ENCODE measurements around the gene SH3D19.

The SH3D19 gene

GRCh38 chr4:151110236-151110635, 215.2 kb downstream of the SH3D19 start:
- H3K4me3 ChIP-seq (ENCODE audit: low read depth, low read length), result no peak overlapping the region
- DNase-seq, result no peak
- no peaks in the 10 kb centered on the region for H3K27me3 ChIP-seq (replicated peaks)
- TF ChIP-seq, protein P1, sequence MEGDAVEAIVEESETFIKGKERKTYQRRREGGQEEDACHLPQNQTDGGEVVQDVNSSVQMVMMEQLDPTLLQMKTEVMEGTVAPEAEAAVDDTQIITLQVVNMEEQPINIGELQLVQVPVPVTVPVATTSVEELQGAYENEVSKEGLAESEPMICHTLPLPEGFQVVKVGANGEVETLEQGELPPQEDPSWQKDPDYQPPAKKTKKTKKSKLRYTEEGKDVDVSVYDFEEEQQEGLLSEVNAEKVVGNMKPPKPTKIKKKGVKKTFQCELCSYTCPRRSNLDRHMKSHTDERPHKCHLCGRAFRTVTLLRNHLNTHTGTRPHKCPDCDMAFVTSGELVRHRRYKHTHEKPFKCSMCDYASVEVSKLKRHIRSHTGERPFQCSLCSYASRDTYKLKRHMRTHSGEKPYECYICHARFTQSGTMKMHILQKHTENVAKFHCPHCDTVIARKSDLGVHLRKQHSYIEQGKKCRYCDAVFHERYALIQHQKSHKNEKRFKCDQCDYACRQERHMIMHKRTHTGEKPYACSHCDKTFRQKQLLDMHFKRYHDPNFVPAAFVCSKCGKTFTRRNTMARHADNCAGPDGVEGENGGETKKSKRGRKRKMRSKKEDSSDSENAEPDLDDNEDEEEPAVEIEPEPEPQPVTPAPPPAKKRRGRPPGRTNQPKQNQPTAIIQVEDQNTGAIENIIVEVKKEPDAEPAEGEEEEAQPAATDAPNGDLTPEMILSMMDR (IDR thresholded peaks at IDR 0.05; ENCODE audit: low read depth, low read length, missing control alignments), result no peak
- H3K36me3 ChIP-seq (replicated peaks), result peaks cover 29% of the 10 kb centered on the region
- in situ Hi-C loops (cut with HindIII; ENCODE audit: low pct_ligation_motif_present, low sequenced_read_pairs), result no loop called here
- no peak overlapping the region for H3K27ac ChIP-seq

DNA sequence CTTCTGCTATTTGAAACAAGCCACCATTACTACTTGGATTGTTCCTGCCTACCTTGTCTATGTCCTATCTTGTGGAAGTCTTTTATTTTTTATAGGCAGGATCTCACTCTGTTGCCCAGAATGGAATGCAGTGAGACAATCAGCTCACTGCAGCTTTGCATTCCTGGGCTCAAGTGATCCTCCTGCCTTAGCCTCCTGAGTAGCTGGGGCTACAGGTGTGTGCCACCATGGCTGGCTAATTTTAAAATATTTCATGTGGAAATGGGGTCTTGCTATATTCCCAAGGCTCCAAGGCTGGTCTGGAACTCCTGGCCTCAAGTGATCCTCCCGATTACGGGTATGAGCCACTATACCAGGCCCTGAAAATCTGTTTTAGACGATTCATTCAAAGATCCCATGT, 218.3 kb downstream of the SH3D19 start:
- Histone ChIP-seq H3K27ac (no peak overlapping the region), H3K27me3 (replicated peaks) (no peaks in the 10 kb centered on the region), H3K4me3 (ENCODE audit: low read depth, low read length) (no peak overlapping the region), H3K36me3 (replicated peaks) (peaks cover 58% of the 10 kb centered on the region)
- in situ Hi-C loops (cut with HindIII; ENCODE audit: low pct_ligation_motif_present, low sequenced_read_pairs), result no loop called here
- TF ChIP-seq, protein P1 (IDR thresholded peaks at IDR 0.05; ENCODE audit: low read depth, low read length, missing control alignments), result no peak
- no peak for DNase-seq

GRCh38 chr4:151105454-151106032, 219.9 kb downstream of the SH3D19 start:
- H3K36me3 ChIP-seq (replicated peaks), result peaks cover 69% of the 10 kb centered on the region

DNA sequence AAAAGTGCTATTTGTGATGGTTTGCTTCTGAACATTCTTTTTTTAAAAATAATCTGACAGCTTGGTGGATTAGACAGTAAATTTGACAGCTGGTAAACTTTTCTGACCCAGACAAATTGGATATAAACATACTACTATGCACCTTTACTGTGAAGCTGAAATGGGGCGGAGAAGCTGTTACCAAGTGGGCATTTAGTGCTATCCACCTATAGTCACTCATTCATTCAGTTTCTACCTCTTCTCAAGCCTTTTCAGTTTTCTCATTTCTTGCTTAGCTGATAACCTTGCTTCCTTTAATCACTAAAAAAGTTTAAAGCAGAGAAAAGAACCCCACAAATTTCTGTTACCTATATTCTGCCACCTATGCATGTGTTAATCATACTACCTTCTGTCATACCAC, 220.8 kb downstream of the SH3D19 start:
- Histone ChIP-seq H3K4me3 (ENCODE audit: low read depth, low read length) (no peak overlapping the region), H3K27me3 (replicated peaks) (no peaks in the 10 kb centered on the region), H3K27ac (no peak overlapping the region), H3K36me3 (replicated peaks) (peaks cover 68% of the 10 kb centered on the region)
- no peak for DNase-seq
- in situ Hi-C loops (cut with HindIII; ENCODE audit: low pct_ligation_motif_present, low sequenced_read_pairs), result no loop called here
- TF ChIP-seq, protein P1 (IDR thresholded peaks at IDR 0.05; ENCODE audit: low read depth, low read length, missing control alignments), result no peak

More at GRCh38 chr4:151105454-151106032, 219.9 kb downstream of the SH3D19 start:
- in situ Hi-C loops (cut with HindIII; ENCODE audit: low pct_ligation_motif_present, low sequenced_read_pairs), result no loop called here
- no peak for DNase-seq
- no peak overlapping the region for H3K4me3 ChIP-seq (ENCODE audit: low read depth, low read length)
- H3K27ac ChIP-seq, result no peak overlapping the region
- no peaks in the 10 kb centered on the region for H3K27me3 ChIP-seq (replicated peaks)
- TF ChIP-seq, protein P1 (IDR thresholded peaks at IDR 0.05; ENCODE audit: low read depth, low read length, missing control alignments), result no peak

- Histone ChIP-seq H3K27ac (no peak overlapping the region), H3K36me3 (replicated peaks) (peaks cover 68% of the 10 kb centered on the region), H3K27me3 (replicated peaks) (no peaks in the 10 kb centered on the region), H3K4me3 (ENCODE audit: low read depth, low read length) (no peak overlapping the region)
- in situ Hi-C loops (cut with HindIII; ENCODE audit: low pct_ligation_motif_present, low sequenced_read_pairs), result no loop called here
- no peak for DNase-seq
- TF ChIP-seq, protein P1 (IDR thresholded peaks at IDR 0.05; ENCODE audit: low read depth, low read length, missing control alignments), result no peak
Observed at GRCh38 chr4:151103758-151104157, 221.6 kb downstream of the SH3D19 start.

- H3K36me3 ChIP-seq (replicated peaks), result peaks cover 46% of the 10 kb centered on the region
Observed at GRCh38 chr4:151100531-151100930, 224.9 kb downstream of the SH3D19 start.

More at GRCh38 chr4:151100531-151100930, 224.9 kb downstream of the SH3D19 start:
- Histone ChIP-seq H3K27ac (no peak overlapping the region), H3K27me3 (replicated peaks) (no peaks in the 10 kb centered on the region), H3K4me3 (ENCODE audit: low read depth, low read length) (peak overlapping the region; percentile 100)
- TF ChIP-seq, protein P1 (IDR thresholded peaks at IDR 0.05; ENCODE audit: low read depth, low read length, missing control alignments), result no peak
- no peak for DNase-seq
- in situ Hi-C loops (cut with HindIII; ENCODE audit: low pct_ligation_motif_present, low sequenced_read_pairs), result no loop called here
